ENCODE data around the gene DAB2IP.
"Not testable (repeated sequence)": the region's sequence is repeated elsewhere in the genome, so short reads cannot be mapped to it uniquely, and the experiment has no call there.

DAB2IP gene

GRCh38 chr9:121644040-121644439 is 7.4 kb upstream of the DAB2IP start:
- DNase-seq (ENCODE audit: low spot score): not testable (repeated sequence)

DNA sequence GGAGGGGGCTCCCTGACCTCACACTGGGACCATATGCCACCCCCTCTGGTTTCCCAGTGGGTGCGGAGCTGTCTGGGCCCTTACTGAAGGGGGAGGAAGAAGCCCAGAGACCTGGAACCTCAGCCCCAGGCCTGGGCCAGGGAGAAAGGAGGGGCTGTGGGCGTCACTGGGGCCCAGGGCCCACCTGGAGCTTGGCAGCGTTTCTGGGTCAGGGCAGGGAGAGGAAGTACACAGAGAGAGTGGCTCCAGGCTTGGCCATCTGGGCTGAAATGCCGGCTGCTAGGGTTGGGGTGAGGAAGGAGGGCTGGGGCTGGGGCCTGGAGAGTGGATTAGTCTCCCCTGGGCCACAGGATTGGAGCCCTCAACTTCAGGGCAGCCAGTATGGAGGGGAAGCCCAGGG is 6.4 kb upstream of the DAB2IP start:
- DNase-seq (ENCODE audit: low spot score): no peak

DNA sequence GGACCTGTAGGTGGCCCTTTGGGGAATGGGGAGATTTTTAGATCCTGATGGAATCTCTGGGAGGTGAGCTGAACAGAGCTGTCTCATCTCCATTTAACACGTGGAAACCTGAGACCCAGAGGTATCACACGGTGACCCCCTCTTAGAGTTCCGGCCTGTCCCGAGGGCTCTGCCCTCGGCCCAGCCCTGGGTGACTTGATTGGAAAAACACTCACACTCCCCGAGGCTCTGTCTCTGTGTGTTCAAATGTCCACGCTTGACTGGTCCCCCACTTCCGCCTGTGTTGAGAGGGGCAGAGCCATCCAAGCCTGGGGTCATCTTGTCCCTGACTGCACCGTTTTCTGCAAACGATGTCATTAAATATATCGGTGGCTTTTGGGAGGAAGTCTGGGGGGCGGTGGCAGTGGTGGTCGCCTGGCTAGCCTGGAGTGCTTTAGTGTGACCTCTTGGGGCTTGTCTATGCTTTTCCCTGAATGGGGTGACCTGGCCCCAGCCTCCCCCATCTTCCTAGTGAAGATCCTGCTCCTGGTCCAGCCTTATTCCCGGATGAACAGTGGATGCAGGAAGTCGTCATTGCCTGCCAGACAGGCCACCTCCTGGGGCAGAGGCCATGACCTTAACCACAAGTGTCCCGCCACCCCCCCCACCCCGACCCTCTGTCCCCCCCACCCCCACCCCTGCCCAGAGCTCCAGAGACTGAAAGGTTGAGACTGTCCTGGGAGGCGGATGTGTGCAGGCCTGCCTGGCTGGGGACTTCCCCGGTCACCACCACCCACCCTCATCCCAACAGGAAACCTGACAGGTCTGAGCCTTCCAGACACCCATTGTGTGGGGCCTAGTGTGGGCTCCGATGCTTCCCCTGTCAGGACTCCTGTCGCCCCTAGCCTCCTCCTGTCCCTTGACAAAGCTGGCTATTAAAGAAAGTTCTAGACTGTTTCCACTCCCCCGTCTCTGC is 5.3 kb upstream of the DAB2IP start:
- no peak for DNase-seq (ENCODE audit: low spot score)

DNA sequence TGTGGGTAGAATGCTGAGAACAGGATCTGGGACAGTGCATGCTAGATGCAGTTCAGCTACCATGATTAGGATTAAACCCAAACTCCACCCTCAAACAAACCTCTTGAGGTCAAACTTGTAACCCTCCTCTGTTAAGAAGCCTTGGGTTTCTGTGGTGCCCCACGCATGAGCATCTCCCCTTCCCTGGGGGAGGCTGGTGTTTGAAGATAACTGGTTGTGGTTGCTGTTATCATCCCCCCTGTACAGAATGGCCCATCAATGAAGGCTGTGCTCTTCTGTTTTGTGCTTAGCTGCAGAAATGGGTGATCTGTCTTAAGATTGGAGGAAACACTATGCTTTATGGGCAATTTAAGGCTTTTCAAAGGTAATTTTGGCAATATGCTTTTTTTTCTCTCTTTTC is 4.4 kb upstream of the DAB2IP start:
- DNase-seq (ENCODE audit: low spot score): no peak

GRCh38 chr9:121648172-121648571 is 3.3 kb upstream of the DAB2IP start:
- no peak for DNase-seq (ENCODE audit: low spot score)

DNA sequence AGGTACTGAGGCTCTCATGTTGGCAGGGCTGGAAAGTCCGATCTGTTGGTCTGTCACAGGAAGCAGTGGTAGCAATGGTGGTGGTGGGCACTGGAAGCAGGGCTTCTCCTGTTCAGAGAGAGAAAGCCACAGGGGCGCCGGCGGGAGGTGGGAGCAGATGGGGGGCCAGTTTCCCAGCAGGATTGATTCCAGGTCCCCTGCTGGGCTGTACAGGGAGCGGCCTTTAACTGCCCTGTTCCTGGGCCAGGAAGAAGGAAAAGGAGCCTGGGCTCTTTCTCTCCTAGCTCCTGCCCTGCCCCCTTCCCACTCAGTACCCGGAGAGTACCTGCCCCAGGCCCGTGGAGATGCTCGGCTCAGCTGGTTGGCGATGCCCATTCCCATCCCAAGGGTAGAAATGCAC is 2.6 kb upstream of the DAB2IP start:
- no peak for DNase-seq (ENCODE audit: low spot score)

GRCh38 chr9:121649476-121650216 is 1.8 kb upstream of the DAB2IP start:
- DNase-seq (ENCODE audit: low spot score): no peak

DNA sequence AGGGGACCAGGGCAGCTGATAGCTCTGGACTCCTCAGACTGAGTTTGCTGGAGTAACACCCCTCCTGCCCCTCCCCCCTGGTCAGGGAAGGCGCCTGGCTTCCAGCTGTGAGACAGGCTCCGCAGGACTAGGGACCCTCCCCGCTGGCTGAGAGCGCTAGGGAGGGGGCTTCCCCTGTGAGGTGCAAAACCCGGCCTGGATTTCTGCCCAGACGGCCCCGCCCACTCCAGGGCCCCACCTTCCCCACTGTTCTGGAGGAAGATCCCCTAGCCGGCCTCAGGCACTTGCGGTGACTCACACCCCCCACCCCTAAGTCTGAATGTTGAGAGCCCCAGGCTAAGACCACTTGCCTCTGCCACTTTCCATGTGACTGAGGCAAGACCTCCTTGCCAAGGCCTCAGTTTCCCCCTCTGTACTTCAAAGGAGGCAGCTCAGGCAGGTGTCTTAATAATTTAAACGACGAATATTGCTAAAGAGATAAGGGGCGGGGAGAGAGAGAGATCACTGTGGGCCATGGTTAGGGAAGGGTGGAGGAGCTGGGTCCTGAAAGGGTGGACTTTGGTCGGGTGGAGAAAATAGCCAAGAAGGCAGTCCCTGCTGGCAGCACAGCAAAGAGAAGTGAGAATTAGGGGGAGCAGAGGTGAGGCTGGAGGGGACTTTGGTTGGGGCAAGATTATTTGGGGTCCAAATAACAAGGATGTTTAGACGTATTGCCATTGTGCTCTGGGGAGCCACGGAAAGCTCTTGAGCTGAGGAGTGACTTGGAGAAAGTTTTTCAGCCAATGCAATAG is 1.0 kb upstream of the DAB2IP start:
- DNase-seq (ENCODE audit: low spot score): no peak

GRCh38 chr9:121651008-121651294 is 483 bp upstream of the DAB2IP start:
- DNase-seq (ENCODE audit: low spot score): no peak

DNA sequence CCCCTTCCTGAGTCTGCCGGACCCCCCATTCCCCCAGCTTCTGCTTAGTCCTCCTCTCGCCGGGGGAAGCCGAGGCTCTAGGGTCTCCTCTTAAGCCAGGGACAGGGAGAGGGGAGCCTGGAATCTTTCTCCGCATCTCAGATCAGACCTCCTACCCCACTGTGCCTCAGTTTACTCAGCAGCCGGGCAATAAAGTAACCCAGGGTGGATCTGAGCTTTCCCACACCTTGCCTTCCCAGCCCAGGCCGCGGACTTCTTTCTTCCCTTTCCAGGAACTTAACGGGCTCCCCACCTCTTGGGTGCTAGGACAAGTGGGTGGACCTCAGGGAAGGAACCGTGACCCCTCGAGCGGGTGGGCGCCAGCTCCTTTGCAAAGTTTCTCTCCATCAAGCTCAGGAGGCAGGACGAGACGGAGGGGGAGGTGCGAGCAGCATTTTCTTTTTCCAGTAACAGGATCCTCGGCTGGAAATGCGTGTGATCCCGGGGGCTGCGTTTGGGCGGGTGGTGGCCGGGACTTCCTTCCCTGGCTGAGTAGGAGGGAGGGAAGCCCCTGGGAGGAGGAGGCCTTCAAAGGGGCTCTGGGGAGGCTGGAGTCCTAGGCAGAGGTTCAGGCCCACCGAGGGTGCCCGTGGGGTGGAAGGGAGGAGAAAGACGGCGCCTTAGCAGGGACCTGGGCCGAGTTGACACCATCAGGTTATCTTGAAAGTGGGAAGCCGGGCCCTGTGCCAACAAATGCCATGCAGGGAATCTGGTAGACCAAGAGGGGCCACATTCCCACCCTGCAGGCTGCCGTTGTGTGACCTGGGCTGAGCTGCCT is 795 bp downstream of the DAB2IP start:
- DNase-seq (ENCODE audit: low spot score): no peak

- no peak for DNase-seq (ENCODE audit: low spot score)
These were observed 1.4 kb downstream of the DAB2IP start for GRCh38 chr9:121652838-121653231.

DNA sequence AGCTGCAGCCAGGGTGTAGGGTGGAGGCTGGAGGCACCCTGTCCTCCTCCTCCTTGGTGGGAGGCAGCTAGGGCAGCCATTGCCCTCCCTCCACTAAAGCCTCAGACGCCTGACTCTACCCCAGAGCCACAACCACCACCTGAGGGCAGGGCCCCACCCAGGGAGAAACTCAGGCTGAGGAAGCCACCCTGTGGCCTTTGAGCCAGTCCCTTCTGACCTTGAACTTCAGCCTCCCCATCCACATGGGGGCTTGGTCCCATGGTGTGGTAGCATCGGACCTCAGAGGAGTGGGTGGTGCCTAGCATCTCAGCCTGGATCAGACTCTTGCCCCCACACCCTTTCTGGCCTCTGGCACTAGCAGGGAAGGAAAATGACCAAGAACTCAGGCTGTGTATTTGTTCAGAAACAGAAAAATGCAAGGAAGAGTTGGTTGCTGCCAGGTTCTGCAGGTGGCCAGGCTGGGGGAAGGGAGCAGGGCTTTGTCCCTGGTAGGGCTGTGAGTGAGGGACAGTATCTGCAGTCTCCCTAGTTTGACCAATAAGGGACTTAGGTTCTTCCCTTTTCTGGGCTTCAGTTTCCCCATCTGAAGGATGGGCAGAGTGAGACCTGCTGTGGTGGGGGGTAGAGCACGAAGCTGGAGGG is 3.2 kb downstream of the DAB2IP start:
- no peak for DNase-seq (ENCODE audit: low spot score)

GRCh38 chr9:121655231-121655755 is 3.9 kb downstream of the DAB2IP start:
- no peak for DNase-seq (ENCODE audit: low spot score)

GRCh38 chr9:121656941-121657470 is 5.6 kb downstream of the DAB2IP start:
- DNase-seq (ENCODE audit: low spot score): no peak

DNA sequence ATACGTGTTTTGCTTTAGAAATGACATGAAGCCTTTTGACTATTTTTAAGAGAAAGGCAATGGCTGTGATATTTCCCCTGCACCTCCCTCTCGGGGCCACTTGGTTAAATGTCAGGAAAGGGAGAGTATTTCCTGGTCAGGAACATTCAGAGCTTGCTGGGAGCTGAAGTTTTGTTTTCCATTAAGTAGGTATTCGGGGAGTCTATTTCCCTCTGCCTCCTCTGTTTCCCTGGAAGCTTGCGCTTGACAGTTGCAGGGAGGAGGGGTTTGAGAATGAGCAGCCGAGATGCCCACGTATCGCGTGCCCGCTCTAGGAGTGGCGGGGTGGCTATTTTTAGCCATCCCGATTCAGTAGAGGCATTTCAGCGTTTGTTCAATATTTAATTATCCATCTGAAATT is 6.7 kb downstream of the DAB2IP start:
- no peak for DNase-seq (ENCODE audit: low spot score)

- DNase-seq (ENCODE audit: low spot score): no peak
These were observed 7.2 kb downstream of the DAB2IP start for GRCh38 chr9:121658591-121658990.

DNA sequence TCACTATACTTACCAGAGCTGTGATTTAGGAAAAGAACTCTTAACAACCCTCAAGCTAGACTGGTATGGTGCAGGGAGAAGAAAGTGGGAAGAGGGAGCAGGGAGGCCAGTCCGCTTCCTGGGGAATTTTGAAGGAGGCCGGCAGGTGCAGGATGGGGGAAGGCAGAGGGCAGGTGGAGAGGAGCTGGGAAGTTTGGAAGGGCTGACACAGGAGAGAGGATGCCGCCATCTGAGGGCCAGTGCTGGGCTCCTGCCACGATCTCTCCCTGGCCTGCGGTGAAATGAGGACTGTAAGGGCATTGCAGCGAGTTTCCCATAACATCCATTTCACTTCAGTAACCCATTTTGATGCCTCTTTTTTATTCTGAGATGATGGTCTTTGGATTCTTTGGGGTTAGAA is 8.9 kb downstream of the DAB2IP start:
- DNase-seq (ENCODE audit: low spot score): no peak

DNA sequence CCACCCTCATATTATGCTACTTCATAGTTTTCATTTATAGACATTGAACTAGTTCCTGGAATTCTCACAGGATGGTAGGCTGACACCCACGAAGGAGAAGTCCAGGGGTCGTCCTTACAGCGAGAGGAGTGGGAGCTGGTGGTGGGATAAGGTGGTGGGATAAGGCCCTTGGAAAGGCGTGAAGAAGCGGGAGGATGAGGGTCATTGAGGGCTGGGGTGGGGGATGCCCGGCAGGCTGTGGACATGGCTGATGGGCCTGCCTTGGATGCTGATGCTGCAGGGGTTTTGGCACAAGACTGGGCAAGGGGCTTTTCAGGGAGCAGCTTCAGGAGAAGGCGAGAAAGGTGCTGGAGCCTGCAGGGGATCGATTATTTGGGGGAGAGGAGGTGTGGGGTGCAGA is 9.4 kb downstream of the DAB2IP start:
- DNase-seq (ENCODE audit: low spot score): no peak

- DNase-seq (ENCODE audit: low spot score): no peak
These were observed 9.9 kb downstream of the DAB2IP start for GRCh38 chr9:121661328-121661727.

DNA sequence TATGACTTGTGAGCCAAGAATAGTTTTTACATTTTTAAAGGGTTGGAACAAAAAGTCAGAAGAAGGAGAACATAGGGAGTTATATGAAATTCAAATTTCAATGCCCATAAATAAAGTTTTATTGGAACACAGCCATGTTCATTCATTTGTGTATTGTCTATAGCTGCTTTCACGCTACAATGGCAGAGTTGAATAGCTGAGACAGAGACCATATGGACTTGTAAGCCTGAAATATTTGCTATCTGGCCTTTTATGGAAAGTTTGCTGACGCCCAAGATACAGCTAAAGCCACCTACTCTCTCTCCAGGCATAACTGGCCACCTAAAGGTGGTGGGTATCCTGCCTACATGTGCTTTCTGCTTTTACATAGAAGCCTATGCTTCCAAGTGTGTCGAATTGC is 10.9 kb downstream of the DAB2IP start:
- DNase-seq (ENCODE audit: low spot score): no peak

Data from AG08396 (cell line).